GM12892 (cell line): Measurements from ENCODE around the gene KIAA1328.

ENCODE experiments used
- POLR2A ChIP-seq: IDR thresholded peaks from 2 replicates; pipeline ENCODE4 v1.6.1; 2011; ENCODE audit warnings: low read depth, low read length, control low read depth
- POLR2AphosphoS5 ChIP-seq: IDR thresholded peaks from 2 replicates; pipeline ENCODE4 v1.6.1; 2011; ENCODE audit warnings: low read depth, low read length, control low read depth

GRCh38 chr18:37163119-37163518 is 334.2 kb downstream of the KIAA1328 start:
- TF ChIP-seq POLR2AphosphoS5 (no peak), POLR2A (no peak)
